K562 (cell line): Measurements from ENCODE around the gene DPP8. TPM values are rescaled to one million over a fixed set of nuclear protein-coding genes. Genes with fewer than 3 reads are reported as not detected.
A peak's percentile ranks its signal among the peaks of the same experiment; 100 is the strongest.

Experiments used
- ESRRA ChIP-seq: fragments of 450-650 bp; IDR thresholded peaks from 2 replicates; pipeline ENCODE4 v1.6.1; 2014; ENCODE audit warnings: low read depth, mild to moderate bottlenecking, moderate library complexity, borderline replicate concordance
- GABPB1 ChIP-seq: sonication (generic); formaldehyde crosslinking; IDR thresholded peaks from 2 replicates; pipeline ENCODE4 v1.8.0; 2022; ENCODE audit warnings: mild to moderate bottlenecking, missing genetic modification reagents
- MBD1 ChIP-seq: fragments of 250-450 bp; sonication (Bioruptor Pico); IDR thresholded peaks from 2 replicates; pipeline ENCODE4 v1.8.0; 2022; ENCODE audit warnings: inconsistent platforms
- MEF2D ChIP-seq: conservative IDR thresholded peaks from 2 replicates; pipeline ENCODE4 v1.6.1; 2016; ENCODE audit warnings: low read depth, missing genetic modification characterization, missing compliant biosample characterization
- MLLT1 ChIP-seq, 2 experiments: fragments of 450-650 bp; IDR thresholded peaks; 2 replicates each; pipeline ENCODE4 v1.6.1; 2016
- PHF20 ChIP-seq: fragments of 450-650 bp; IDR thresholded peaks from 2 replicates; pipeline ENCODE4 v1.6.1; 2018; ENCODE audit not compliant: partially characterized antibody
- POU5F1 ChIP-seq: fragments of 150-350 bp; IDR thresholded peaks from 2 replicates; pipeline ENCODE4 v1.6.1; 2014; ENCODE audit warnings: borderline replicate concordance, low read length, low read depth, mild to moderate bottlenecking; ENCODE audit not compliant: partially characterized antibody
- SMARCC2 ChIP-seq: fragments of 450-650 bp; IDR thresholded peaks from 2 replicates; pipeline ENCODE4 v1.6.1; 2017; ENCODE audit warnings: antibody characterized with exemption, moderate library complexity, mild to moderate bottlenecking, low read depth
- ZNF140 ChIP-seq: fragments of 250-450 bp; sonication (Bioruptor Pico); IDR thresholded peaks from 2 replicates; pipeline ENCODE4 v1.8.0; 2021; ENCODE audit warnings: moderate library complexity, mild to moderate bottlenecking, inconsistent platforms
- ZNF197 ChIP-seq: fragments of 200-800 bp; sonication (Bioruptor generic); IDR thresholded peaks from 2 replicates; pipeline ENCODE4 v1.6.1; 2016; ENCODE audit warnings: low read depth, missing genetic modification characterization, missing compliant biosample characterization
- ZNF583 ChIP-seq: fragments of 250-450 bp; sonication (Bioruptor Pico); IDR thresholded peaks from 2 replicates; pipeline ENCODE4 v1.4.0; 2020
- polyA plus RNA-seq, 8 experiments: library from polyadenylated mRNA; depleted of rRNA in 4 of 8; stranded (reverse) in 5 of 8; unstranded in 3 of 8; fragments of >200 nt; fragmentation: Nextera tagmentation in 2 of 8; fragmentation: Illumina TruSeq in 1 of 8; extraction: Ambion mirVana in 2 of 8; extraction: Trizol in 1 of 8; gene quantifications; 2 replicates each; pipeline versions ENCODE4 v1.2.1 to v1.2.3, GENCODE V29; 2011 to 2014; ENCODE audit warnings: inconsistent platforms in 1 of 8, missing spikeins in 1 of 8
- total RNA-seq, 7 experiments: library from RNA; depleted of rRNA in 6 of 7; stranded (reverse); fragments of >200 nt in 6 of 7; fragmentation: Illumina TruSeq in 2 of 7; extraction: Trizol in 2 of 7; gene quantifications; 2 replicates each; pipeline versions ENCODE4 v1.2.1 to v1.2.3, GENCODE V29; 2011 to 2021; ENCODE audit warnings: low replicate concordance in 1 of 7
- TF ChIP-seq, protein P1 (sequence below): fragments of 450-650 bp; formaldehyde crosslinking; IDR thresholded peaks from 2 replicates; pipeline ENCODE4 v1.4.0; 2020; ENCODE audit warnings: mild to moderate bottlenecking
- TF ChIP-seq, protein P2 (sequence below): sonication (generic); formaldehyde crosslinking; IDR thresholded peaks from 2 replicates; pipeline ENCODE4 v1.8.1; 2023; ENCODE audit warnings: mild to moderate bottlenecking, missing genetic modification reagents
- TF ChIP-seq, protein P3 (sequence below): fragments of 250-450 bp; sonication (Bioruptor Pico); IDR thresholded peaks from 2 replicates; pipeline ENCODE4 v1.4.0; 2020; ENCODE audit warnings: mild to moderate bottlenecking, moderate library complexity
- TF ChIP-seq, protein P4 (sequence below): IDR thresholded peaks from 3 replicates; pipeline ENCODE4 v1.6.1; 2011; ENCODE audit warnings: borderline replicate concordance, mild to moderate bottlenecking, moderate library complexity; ENCODE audit not compliant: insufficient read length; ENCODE audit errors: extremely low read depth

The DPP8 gene
- total and polyA plus RNA-seq, 9 of the 15 experiments (the other 6 are each of a cell fraction or from before 2014, with no cell fraction given): 5.5 to 36.7 (median 20.7) TPM

GRCh38 chr15:65516997-65517865 lies at the start of gene DPP8 (continued):
- TF ChIP-seq GABPB1 (CRISPR knock-in tag): peak; percentile 99
- TF ChIP-seq ESRRA: peak; percentile 87
- TF ChIP-seq, protein P1, sequence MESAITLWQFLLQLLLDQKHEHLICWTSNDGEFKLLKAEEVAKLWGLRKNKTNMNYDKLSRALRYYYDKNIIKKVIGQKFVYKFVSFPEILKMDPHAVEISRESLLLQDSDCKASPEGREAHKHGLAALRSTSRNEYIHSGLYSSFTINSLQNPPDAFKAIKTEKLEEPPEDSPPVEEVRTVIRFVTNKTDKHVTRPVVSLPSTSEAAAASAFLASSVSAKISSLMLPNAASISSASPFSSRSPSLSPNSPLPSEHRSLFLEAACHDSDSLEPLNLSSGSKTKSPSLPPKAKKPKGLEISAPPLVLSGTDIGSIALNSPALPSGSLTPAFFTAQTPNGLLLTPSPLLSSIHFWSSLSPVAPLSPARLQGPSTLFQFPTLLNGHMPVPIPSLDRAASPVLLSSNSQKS (CRISPR knock-in tag): no peak
- peak in 1 of 2 experiments; percentile 72; a peak in 2 of 4 replicates for TF ChIP-seq MLLT1 (IDR thresholded peaks at IDR 0.05)
- no peak for TF ChIP-seq MEF2D (tag)
- no peak for TF ChIP-seq SMARCC2
- no peak for TF ChIP-seq POU5F1
- TF ChIP-seq ZNF140 (CRISPR knock-in tag): no peak
- peak; percentile 94 for TF ChIP-seq PHF20
- TF ChIP-seq, protein P2, sequence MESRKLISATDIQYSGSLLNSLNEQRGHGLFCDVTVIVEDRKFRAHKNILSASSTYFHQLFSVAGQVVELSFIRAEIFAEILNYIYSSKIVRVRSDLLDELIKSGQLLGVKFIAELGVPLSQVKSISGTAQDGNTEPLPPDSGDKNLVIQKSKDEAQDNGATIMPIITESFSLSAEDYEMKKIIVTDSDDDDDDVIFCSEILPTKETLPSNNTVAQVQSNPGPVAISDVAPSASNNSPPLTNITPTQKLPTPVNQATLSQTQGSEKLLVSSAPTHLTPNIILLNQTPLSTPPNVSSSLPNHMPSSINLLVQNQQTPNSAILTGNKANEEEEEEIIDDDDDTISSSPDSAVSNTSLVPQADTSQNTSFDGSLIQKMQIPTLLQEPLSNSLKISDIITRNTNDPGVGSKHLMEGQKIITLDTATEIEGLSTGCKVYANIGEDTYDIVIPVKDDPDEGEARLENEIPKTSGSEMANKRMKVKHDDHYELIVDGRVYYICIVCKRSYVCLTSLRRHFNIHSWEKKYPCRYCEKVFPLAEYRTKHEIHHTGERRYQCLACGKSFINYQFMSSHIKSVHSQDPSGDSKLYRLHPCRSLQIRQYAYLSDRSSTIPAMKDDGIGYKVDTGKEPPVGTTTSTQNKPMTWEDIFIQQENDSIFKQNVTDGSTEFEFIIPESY (CRISPR knock-in tag): peak; percentile 78; the same call in 1 of the 2 replicates
- TF ChIP-seq ZNF583 (CRISPR knock-in tag): peak; percentile 34; the same call in 1 of the 2 replicates
- TF ChIP-seq, protein P3, sequence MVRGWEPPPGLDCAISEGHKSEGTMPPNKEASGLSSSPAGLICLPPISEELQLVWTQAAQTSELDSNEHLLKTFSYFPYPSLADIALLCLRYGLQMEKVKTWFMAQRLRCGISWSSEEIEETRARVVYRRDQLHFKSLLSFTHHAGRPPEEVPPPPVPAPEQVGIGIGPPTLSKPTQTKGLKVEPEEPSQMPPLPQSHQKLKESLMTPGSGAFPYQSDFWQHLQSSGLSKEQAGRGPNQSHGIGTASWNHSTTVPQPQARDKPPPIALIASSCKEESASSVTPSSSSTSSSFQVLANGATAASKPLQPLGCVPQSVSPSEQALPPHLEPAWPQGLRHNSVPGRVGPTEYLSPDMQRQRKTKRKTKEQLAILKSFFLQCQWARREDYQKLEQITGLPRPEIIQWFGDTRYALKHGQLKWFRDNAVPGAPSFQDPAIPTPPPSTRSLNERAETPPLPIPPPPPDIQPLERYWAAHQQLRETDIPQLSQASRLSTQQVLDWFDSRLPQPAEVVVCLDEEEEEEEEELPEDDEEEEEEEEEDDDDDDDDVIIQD (CRISPR knock-in tag): no peak
- TF ChIP-seq MBD1 (CRISPR knock-in tag): no peak
- no peak for TF ChIP-seq ZNF197 (CRISPR knock-in tag)
- TF ChIP-seq, protein P4, sequence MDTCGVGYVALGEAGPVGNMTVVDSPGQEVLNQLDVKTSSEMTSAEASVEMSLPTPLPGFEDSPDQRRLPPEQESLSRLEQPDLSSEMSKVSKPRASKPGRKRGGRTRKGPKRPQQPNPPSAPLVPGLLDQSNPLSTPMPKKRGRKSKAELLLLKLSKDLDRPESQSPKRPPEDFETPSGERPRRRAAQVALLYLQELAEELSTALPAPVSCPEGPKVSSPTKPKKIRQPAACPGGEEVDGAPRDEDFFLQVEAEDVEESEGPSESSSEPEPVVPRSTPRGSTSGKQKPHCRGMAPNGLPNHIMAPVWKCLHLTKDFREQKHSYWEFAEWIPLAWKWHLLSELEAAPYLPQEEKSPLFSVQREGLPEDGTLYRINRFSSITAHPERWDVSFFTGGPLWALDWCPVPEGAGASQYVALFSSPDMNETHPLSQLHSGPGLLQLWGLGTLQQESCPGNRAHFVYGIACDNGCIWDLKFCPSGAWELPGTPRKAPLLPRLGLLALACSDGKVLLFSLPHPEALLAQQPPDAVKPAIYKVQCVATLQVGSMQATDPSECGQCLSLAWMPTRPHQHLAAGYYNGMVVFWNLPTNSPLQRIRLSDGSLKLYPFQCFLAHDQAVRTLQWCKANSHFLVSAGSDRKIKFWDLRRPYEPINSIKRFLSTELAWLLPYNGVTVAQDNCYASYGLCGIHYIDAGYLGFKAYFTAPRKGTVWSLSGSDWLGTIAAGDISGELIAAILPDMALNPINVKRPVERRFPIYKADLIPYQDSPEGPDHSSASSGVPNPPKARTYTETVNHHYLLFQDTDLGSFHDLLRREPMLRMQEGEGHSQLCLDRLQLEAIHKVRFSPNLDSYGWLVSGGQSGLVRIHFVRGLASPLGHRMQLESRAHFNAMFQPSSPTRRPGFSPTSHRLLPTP: no peak
